Gastroesophageal sphincter (tissue), 4 donors: Measurements from ENCODE around the gene NSMF. TPM values are rescaled to one million over a fixed set of nuclear protein-coding genes. Genes with fewer than 3 reads are reported as not detected.
"Not testable (repeated sequence)": the region's sequence is repeated elsewhere in the genome, so short reads cannot be mapped to it uniquely, and the experiment has no call there.

Source experiments
- ATAC-seq: fragments of 150-250 bp; one replicate; pipeline ENCODE4 v1.9.1; 2016; ENCODE audit warnings: mild to moderate bottlenecking, moderate library complexity
- H3K27ac ChIP-seq, 4 donors: fragments of 200-600 bp; sonication (generic) in 3 of 4; 1 replicate in 3 of 4; 2 replicates in 1 of 4; pipeline ENCODE4 v1.5.1; 2016 to 2019
- H3K27me3 ChIP-seq: fragments of 200-600 bp; sonication (generic); one replicate; pipeline ENCODE4 v1.5.1; 2019
- H3K36me3 ChIP-seq, 2 donors: fragments of 200-600 bp; sonication (generic); one replicate each; pipeline ENCODE4 v1.5.1; 2019; ENCODE audit warnings: control low read depth in 1 of 2
- H3K4me1 ChIP-seq, 3 donors: fragments of 200-600 bp; sonication (generic); 1 replicate in 2 of 3; 2 replicates in 1 of 3; pipeline ENCODE4 v1.5.1; 2016 to 2019; ENCODE audit warnings: control low read depth in 2 of 3
- H3K4me3 ChIP-seq, 2 donors: fragments of 200-600 bp; sonication (generic); one replicate each; pipeline ENCODE4 v1.5.1; 2019; ENCODE audit warnings: mild to moderate bottlenecking in 1 of 2, moderate library complexity in 1 of 2
- H3K9me3 ChIP-seq, 3 donors: fragments of 200-600 bp; sonication (generic); one replicate each; pipeline ENCODE4 v1.5.1; 2017 to 2019; ENCODE audit warnings: control low read depth in 2 of 3
- CTCF ChIP-seq, 4 experiments: fragments of 200-600 bp in 2 of 4; fragments of 450-650 bp in 2 of 4; sonication (generic) in 1 of 4; IDR thresholded peaks; one replicate each; pipeline ENCODE4 v1.5.1; 2017 to 2019; ENCODE audit warnings: antibody characterized with exemption in 4 of 4, mild to moderate bottlenecking in 2 of 4, moderate library complexity in 2 of 4
- EP300 ChIP-seq: sonication (generic); formaldehyde crosslinking; IDR thresholded peaks from one replicate; pipeline ENCODE4 v1.6.1; 2017; ENCODE audit warnings: antibody characterized with exemption, mild to moderate bottlenecking
- POLR2A ChIP-seq, 2 donors: fragments of 450-650 bp; IDR thresholded peaks; one replicate each; pipeline ENCODE4 v1.6.1; 2017; ENCODE audit warnings: antibody characterized with exemption in 2 of 2, mild to moderate bottlenecking in 2 of 2, moderate library complexity in 1 of 2
- POLR2AphosphoS5 ChIP-seq: sonication (generic); formaldehyde crosslinking; IDR thresholded peaks from one replicate; pipeline ENCODE4 v1.6.1; 2017; ENCODE audit warnings: antibody characterized with exemption
- WGBS, 2 donors: methylation state at CpG; one replicate each; pipeline ENCODE4 v1.1.5; 2018; ENCODE audit warnings: low coverage in 1 of 2; 5-methylcytosine and 5-hydroxymethylcytosine counted together
- total RNA-seq, 4 donors: library from RNA; depleted of rRNA; stranded (reverse); fragments of >200 nt; gene quantifications; one replicate each; pipeline ENCODE4 v1.1.0, GENCODE V29; 2016

NSMF gene
- total RNA-seq, 4 donors from 2014 or later, result 38.1 to 63.5 (median 49.1) TPM

DNA sequence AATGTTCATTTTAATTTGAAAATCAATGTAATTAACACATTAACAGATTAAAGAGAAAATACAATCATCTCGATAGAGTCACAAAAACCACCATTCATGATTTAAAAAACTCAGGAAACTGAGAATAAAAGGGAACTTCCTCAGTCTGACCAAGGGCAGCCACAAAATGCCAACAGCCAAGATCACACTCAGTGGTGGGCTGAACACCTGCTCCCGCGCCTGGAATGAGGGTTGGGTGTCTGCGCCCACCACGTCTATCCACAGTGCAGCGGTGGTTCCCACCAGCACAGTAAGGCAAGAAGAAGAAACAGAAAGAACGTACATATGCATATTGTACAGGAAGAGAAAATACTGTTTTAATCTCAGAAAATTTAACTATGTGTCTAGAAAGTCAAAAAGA is 11.7 kb upstream of the NSMF start:
- Histone ChIP-seq H3K4me1 (no peaks in the 10 kb centered on the region), H3K9me3 (peaks cover 0 to 9% (median 0%) of the 10 kb centered on the region in 3 donors), H3K4me3 (no peak overlapping the region), H3K36me3 (peaks cover 0 to 8% of the 10 kb centered on the region in 2 donors), H3K27ac (no peak overlapping the region), H3K27me3 (no peaks in the 10 kb centered on the region)
- TF ChIP-seq CTCF (IDR thresholded peaks at IDR 0.05) (no peak), POLR2A (IDR thresholded peaks at IDR 0.05) (no peak), EP300 (no peak), POLR2AphosphoS5 (no peak)
- WGBS, 2 donors, result 66 to 69% methylated on average over 4 to 7 of the region's 7 CpGs
- no peak for ATAC-seq

DNA sequence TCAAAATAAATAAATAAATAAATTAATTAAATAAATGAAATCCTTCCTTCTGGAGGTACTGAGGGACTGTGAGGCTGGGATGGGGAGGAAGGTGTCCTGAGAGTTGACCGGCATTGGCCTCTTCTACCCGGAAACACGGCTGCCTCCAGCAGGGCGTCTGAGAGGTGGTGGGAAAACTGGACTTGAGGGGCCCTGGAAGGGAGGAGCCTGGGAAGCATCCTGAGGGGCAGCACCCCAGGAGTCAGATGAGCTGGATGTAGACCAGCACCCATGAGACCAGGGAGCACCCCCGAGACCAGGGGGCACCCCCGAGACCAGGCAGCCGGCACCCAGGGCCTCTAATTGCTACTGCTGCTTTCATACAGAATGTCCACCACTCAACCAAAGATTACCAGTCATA is 8.8 kb upstream of the NSMF start:
- peaks cover 0 to 10% of the 10 kb centered on the region in 2 donors for H3K36me3 ChIP-seq
- no peaks in the 10 kb centered on the region for H3K9me3 ChIP-seq
- no peak overlapping the region for H3K27ac ChIP-seq
- no peak overlapping the region for H3K4me3 ChIP-seq
- no peak for ATAC-seq
- WGBS, 2 donors, result 90 to 94% methylated on average over 4 of the region's 7 CpGs
- H3K4me1 ChIP-seq, result no peaks in the 10 kb centered on the region
- no peak for TF ChIP-seq CTCF (IDR thresholded peaks at IDR 0.05)
- TF ChIP-seq POLR2A (IDR thresholded peaks at IDR 0.05), result no peak
- no peak for TF ChIP-seq POLR2AphosphoS5
- no peak for TF ChIP-seq EP300
- no peaks in the 10 kb centered on the region for H3K27me3 ChIP-seq

DNA sequence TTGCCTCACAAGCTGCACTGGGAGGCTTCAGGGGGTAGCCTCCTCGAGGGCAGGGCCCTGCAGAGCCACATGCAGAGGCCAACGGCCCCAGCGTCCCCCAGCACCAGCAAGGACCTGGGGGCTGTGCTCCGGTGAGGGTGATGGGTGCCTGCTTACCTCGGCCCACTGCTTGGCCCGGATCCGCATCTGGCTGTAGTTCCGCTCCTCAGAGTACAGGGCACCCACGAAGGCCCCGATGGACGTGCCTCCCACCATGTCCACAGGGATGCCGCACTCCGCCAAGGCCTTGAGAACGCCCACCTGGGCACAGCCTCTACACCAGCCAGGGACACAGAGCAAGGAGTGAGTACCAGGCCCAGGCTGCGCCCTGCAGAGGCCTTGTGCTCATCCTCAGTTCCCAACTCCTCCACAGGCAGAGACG is 8.0 kb upstream of the NSMF start:
- peaks cover 0 to 15% of the 10 kb centered on the region in 2 donors for H3K36me3 ChIP-seq
- TF ChIP-seq POLR2A (IDR thresholded peaks at IDR 0.05), result no peak
- no peak for TF ChIP-seq POLR2AphosphoS5
- TF ChIP-seq CTCF (IDR thresholded peaks at IDR 0.05), result no peak
- TF ChIP-seq EP300, result no peak
- no peak overlapping the region for H3K4me3 ChIP-seq
- H3K9me3 ChIP-seq, result no peaks in the 10 kb centered on the region
- ATAC-seq, result no peak
- H3K27ac ChIP-seq, result no peak overlapping the region
- WGBS, 2 donors, result no CpG with 5 or more reads among the region's 16 CpGs
- H3K4me1 ChIP-seq, result peaks cover 0 to under 1% (median 0%) of the 10 kb centered on the region in 3 donors
- no peaks in the 10 kb centered on the region for H3K27me3 ChIP-seq

DNA sequence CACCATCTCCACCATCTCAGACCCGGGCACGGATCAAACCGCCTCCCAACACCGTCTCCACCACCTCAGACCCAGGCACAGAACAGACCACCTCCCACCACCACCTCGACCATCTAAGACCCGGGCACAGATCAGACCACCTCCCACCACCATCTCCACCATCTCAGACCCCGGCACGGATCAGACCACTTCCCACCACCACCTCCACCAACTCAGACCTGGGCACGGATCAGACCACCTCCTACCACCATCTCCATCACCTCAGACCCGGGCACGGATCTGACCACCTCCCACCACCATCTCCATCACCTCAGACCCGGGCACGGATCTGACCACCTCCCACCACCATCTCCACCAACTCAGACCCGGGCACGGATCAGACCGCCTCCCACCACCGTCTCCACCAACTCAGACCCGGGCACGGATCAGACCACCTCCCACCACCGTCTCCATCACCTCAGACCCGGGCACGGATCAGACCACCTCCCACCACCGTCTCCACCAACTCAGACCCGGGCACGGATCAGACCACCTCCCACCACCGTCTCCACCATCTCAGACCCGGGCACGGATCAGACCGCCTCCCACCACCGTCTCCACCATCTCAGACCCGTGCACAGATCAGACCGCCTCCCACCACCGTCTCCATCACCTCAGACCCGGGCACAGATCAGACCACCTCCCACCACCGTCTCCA is 7.4 kb upstream of the NSMF start:
- ATAC-seq, H3K4me3 ChIP-seq, H3K9me3 ChIP-seq, H3K27me3 ChIP-seq, H3K4me1 ChIP-seq, H3K27ac ChIP-seq: not testable (repeated sequence)
- H3K36me3 ChIP-seq, result peaks cover 0 to 15% of the 10 kb centered on the region in 2 donors
- 82 to 87% methylated on average over 15 of the region's 35 CpGs for WGBS, 2 donors

DNA sequence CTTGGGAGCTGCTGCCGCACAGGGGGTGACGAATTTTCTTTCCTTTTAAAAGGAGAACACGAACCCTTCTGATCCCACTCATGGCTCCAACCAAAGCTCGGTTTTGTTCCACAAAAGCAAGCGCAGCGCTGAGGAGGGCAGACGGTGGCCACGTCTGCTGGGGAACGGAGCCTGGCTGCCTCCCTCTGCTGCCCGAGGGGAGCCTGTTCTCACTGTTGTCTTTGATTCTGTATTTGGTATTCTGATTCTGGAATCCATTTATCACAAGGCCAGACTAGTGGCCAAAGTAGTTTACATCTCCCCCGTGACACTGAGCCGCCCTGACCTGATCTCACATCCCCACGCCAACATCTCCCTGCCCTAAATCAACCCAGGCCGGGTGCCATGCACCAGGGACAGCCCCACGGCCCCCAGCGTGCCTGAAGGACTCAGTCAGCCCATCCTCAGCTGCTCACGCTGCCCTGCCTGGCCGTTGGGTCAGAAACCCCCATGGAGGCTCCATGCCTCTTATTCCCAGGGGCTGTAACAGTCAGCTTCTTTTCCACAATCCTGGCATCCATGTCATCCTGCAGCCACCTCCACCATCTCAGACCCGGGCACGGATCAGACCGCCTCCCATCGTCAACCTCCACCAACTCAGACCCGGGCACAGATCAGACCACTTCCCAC is 6.7 kb upstream of the NSMF start:
- 60 to 73% methylated on average over 1 to 7 of the region's 23 CpGs for WGBS, 2 donors
- H3K9me3 ChIP-seq, result no peaks in the 10 kb centered on the region
- H3K4me1 ChIP-seq, result peaks cover 0 to 14% (median 3%) of the 10 kb centered on the region in 3 donors
- no peak for ATAC-seq
- no peaks in the 10 kb centered on the region for H3K27me3 ChIP-seq
- peaks cover 0 to 15% of the 10 kb centered on the region in 2 donors for H3K36me3 ChIP-seq
- no peak overlapping the region for H3K27ac ChIP-seq
- TF ChIP-seq POLR2AphosphoS5 (no peak), POLR2A (IDR thresholded peaks at IDR 0.05) (no peak), EP300 (no peak), CTCF (IDR thresholded peaks at IDR 0.05) (no peak)
- no peak overlapping the region for H3K4me3 ChIP-seq
